ENCODE data around the gene CAPN15.
"Not testable (repeated sequence)": the region's sequence is repeated elsewhere in the genome, so short reads cannot be mapped to it uniquely, and the experiment has no call there.

CAPN15 gene

DNA sequence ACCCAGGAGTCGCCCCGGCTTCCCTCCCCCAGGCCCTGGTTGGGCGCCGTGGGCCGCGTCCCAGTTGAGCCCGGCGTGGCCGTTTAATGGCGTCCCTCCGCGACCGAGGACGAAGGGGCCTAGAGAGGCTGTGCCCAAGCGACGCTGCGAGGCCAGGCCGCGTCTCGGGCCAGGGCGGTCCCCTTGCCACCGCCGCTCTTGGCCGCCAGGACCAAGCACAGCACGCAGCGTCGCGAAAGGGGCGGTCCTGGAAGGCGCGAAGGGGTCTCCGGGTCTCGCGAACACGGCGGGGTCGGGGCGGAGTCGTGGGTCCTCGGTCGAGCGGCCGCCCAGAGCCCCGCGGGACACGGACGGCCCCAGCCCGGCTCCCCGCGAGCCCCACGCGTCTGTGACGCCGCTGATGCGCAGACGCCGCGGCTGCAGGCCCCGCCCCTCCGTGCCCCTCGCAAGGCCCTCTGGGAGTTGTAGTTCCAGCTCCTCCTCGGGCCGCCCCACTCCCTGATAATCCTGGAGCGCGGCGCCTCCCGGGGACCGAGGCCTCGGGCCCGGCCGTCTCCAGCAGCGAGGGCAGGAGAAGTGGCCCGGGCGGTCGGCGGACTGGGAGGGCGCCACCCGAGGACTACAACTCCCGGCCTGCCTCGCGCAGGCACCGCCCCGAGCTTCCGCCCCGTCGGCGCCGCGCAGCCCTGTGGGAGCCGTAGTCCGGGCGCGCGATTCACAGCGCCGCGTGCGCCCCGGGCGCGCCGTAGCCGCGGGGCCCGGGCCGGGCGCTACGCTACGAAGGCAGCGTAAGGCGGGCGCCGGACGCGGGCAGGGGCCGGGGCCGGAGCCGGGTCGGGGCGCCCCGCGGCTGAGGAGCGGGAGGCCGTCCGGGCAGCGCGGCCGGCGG is at the start of gene CAPN15:
Gene CAPN15 (plus strand): TSS at position 698 of the 889 bp plus-strand sequence. CDS start 19,127 bp downstream, outside the sequence.
- no peak for DNase-seq

DNA sequence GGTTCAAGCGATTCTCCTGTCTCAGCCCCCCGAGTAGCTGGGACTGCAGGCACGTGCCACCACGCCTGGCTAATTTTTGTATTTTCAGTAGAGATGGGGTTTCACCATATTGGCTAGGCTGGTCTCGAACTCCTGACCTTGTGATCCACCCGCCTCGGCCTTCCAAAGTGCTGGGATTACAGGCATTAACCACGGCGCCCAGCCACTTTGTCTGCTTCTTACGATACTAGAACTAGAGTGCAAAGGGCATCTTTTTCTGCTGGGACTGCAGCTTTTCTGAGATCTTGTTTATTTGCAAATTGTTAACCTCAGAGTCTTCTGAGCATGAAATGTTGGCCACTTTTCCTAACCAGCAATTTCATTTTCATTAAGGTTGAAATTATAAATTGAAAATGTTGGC is 49.2 kb upstream of the CAPN15 start:
- DNase-seq: not testable (repeated sequence)

DNA sequence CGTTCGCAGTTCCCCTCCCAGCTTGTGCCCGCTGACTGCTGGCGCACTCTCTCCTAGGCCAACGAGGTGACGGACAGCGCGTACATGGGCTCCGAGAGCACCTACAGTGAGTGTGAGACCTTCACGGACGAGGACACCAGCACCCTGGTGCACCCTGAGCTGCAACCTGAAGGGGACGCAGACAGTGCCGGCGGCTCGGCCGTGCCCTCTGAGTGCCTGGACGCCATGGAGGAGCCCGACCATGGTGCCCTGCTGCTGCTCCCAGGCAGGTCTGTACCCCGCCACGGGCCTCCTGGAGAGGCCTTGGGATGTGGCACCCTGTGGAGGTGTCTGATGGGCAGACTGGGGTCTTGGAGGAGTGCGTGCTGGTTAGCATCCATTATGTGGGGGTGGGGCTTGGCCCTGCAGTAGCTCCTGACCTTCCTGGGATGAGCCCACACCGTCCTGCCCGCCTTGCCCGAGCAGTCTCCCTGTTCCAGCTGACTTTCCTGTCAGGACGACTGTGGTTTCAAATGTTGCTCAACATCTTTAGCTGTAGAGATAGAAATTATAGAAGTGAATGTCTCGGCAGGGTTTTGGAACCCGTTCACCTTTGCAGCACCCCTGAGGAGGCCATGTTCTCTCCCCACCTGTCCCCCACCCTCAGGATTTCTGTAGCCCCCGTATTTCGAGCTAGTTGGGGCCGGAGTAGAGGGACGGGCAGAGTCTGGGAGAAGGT is 44.9 kb upstream of the CAPN15 start:
- DNase-seq: no peak

DNA sequence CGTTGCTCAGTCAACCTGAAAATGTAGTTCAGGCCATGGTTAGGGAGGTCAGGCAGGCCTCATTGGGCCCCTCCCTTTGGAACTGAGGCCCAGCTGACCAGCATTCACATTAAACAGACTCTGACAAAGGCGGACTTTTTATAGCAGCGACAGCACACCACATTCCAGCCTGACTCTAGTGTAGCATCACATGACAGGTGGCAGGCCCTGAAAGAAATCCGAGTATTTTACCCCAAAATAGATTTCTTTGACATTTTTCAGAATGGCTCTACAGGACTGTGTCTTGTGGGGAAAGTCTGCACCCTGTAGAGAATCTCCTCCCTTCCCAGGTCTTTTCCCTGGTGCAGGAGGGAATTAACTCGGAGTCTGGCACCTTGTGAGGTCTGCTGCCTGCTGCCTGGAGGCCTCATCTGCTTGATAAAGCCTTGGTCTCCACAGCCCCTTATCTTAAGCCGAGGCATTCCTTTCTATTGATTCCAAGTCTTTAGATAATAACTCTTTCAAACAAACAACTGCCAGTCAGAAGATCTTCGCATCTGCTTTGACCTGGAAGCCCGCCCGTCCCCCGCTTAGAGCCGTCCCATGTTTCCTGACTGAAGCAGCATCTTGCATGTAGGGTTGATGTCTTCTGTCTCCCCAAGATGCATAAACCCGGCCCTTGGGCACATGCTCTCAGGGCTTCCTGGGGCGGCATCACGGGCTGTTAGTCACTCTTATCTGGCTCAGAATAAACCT is 44.0 kb upstream of the CAPN15 start:
- DNase-seq: no peak

DNA sequence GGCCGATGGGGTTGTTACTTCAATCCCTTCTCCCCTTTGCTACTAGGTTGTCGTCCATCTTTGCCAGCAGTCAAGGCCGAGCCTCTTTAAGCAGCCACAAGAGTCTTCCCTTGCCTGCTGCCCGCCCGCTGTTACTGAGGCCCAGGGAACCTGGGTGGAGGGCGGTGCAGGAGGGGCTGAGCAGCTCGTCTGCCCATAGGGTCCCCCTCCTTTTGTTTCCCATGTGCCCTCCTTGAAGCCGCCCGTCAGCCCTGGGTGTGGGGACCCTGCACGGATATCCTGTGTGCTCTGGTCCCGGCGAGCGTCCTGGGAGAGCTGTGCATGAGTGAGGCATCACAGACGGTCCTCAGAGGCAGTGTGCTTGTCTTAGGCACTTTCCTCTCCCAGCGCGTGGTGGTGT is 37.9 kb upstream of the CAPN15 start:
- no peak for DNase-seq

DNA sequence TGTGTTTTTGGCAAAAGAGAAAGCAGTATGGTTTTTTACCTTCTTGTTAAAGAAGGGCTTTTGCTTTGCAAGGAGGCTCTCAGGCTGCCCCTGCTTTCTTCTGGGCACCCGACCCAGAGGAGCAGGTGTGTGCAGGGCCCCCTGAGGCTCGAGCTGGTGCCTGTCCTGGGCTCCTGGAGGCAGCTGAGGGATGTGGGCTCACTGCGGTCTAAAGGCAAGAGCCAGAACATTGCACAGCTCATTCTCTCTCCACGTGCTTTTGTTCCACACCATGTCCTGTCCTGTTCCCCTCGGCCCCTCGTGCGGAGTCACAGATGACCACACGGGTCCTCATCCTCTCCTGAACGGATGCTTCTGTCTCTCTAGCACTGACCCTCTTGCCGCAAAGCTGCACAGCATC is 36.7 kb upstream of the CAPN15 start:
- DNase-seq: no peak

DNA sequence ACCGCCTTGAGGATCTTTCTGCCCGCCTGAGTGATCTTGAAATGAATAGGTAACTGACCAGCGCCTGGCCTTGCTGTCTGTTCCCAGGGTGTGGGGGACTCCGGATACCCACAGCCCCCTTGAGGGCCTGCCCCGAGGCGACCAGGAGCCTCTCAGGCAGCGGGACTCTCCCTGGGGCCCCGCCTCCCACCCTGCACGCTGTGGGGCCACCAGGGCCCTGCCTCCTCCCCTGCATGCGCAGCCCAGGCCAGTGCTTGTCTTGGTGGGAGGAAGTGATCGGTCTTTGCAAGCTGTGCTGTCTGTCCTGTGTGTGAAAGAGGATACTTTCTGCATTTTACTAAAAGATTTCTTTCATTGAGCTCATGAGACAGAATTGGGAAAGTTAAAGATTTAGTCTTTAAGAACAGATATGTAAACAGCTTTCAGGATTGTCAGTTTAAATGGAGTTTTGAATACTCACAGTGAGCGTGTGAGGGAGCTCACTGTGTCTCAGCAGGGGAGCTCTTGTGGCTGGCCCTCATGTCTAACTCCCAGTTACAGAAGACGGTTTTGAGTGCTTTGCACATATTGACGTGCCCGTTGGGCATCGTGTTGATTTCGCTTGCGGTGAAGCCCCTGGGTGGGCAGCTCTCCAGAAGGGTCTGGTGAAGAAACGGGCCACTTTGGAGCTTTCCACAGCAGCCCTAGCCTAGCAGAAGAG is 36.1 kb upstream of the CAPN15 start:
- no peak for DNase-seq

DNA sequence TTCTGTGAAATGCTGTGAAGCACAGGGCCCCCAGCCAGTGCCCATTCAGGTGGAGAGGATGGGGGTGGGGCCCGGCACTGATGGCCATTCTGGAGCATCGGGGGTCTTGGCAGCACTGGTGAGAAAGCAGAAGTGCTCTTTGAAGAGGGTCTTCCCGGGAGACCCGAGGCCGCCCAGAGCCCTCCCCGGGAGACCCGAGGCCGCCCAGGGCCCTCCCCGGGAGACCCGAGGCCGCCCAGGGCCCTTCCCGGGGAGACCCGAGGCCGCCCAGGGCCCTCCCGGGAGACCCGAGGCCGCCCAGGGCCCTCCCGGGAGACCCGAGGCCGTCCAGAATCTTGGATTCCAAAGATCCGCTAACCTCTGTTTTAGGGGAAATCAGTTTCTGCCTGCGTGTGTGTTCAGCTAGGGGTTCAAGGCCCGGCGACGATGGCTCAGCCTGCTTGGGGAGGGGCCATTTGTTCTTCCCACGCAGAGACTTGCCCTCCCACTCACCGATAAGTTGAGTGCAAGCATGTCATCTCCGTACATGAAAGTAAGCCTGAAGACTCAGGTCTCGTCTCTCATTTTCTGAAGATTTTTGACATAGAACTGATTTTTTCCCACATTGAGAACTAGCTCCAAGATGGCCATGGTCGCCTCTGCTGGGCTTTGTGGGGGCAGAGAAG is 35.2 kb upstream of the CAPN15 start:
- DNase-seq: no peak

DNA sequence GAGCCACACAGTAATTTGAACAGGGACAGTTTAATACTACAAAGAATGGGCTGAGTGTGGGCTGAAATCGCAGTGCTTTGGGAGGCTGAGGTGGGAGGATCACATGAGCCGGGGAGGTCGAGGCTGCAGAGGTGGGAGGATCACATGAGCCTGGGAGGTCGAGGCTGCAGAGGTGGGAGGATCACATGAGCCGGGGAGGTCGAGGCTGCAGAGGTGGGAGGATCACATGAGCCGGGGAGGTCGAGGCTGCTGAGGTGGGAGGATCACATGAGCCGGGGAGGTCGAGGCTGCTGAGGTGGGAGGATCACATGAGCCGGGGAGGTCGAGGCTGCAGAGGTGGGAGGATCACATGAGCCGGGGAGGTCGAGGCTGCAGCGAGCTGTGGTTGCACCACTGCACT is 32.8 kb upstream of the CAPN15 start:
- DNase-seq: not testable (repeated sequence)

DNA sequence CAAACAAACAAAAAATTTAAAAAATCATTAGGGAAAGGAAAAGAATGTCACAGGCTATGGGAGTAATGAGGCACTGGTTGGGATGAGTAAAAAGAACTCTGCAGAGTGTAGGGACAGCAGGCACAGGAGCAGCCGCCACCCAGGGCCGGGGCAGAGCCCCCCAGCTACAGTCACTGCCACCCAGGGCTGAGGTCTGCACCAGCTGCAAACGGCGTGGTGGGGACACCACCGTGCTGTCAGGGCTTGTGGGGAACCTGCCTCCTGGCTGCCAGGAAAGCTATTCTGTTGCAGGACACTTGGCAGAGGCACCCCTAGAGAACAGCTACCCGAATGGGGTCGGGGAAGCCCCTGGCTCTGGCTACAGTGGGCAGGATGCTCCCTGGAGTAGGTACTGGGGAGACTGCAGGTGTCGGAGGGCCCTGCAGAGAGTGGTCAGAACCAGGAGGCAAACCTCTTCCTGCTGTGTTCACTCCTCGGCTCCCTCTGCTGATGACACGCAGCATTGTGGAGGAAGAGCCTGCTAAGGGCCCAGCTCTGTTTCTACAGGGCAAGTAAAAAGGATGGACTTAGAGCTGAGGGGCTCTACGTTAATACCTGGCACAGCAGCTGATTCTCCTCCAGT is 32.3 kb upstream of the CAPN15 start:
- no peak for DNase-seq

DNA sequence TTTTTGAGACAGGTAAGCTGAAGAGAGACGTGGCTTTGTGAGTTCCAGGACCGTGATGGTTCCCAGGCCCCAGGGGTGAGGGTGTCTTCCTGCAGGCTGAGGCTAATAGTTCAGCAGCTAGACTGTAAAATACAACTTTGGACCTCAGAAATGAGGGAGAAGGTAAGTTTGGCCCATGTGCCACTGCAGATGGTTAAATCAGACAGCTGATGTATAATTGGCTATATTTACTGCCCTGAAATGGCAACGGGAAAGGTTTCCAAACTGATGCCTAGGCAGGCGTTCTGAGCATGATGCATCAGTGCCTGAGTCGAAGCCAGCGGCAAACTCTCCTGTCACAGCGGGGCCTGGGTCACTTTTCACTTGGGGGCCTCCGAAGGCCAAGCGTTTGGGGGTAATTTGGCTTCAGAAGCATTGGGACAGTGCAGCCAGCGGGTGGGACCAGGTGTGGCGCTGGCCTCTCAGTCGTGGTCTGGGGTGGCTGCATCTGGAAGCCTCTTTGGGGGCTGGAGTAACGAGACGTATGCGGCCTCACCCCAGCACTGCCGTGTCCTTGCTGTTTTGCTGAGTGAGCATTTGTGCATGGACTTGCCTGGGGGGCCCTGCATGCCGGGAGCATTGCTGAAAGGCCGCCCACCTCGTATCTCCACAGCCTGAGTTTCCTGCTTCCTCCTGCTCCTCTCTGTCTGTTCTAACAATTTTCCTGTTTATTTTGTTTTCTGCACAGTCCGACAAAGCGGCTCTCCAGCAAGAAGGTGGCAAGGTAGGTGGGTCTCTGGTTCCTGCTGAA is 31.2 kb upstream of the CAPN15 start:
- no peak for DNase-seq

DNA sequence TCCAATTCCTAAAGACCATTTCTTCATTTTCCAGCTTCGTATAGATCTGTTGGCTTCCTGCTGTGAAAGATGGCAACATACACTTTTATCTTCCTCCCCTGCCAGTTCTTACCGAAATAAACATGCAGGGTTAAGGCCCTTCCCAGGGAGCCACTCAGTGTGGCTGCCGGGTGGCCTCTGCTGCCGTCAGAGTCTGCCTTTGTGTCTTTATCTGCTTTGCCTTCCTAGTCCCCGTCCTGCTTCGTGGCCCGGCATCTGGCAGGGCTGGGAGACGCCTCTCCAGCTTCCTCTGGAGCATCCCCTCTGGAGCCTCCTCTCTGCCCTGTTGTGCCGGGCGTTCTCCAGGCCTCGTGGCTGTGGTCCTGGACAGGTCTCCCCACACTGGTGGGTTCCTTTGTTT is 30.3 kb upstream of the CAPN15 start:
- no peak for DNase-seq

DNA sequence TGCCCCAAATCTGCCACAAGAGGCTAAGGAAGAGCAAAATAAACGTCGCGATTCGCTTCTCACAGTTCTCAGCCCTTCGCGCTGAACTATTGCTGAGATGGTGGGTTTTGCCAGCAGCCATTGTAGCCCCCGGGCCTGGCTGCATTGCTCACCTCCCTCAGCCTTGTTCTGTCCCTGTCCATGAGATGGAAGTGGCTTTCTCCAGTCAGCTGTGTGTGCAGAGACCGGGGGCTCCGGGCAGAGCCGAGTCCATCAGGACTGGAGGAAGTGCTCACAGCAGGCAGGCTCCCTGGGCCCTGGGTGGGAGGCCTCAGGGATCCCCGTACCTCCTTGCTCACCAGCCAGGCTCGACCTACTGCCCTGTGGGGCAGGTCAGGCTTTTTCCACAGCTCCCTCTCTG is 27.6 kb upstream of the CAPN15 start:
- no peak for DNase-seq

DNA sequence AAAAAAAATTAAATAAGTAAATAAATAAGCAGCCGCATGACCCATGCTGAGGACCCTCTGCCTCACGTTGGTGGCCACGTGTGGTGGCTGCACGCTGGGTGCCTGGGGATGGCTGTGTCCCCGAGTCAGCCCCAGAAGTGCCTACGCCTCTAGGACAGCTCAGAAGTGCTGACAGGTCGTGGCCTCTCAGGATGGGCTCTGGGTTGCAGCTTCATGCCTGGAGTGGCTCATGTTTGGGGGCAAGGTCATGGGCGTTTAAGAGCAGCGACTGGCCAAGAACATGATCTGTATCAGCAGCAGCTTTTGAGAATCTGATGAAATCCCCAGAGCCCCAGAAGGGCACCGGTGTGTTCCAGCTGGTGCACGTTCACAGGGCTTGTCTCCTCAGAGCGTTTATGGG is 26.8 kb upstream of the CAPN15 start:
- DNase-seq: no peak

DNA sequence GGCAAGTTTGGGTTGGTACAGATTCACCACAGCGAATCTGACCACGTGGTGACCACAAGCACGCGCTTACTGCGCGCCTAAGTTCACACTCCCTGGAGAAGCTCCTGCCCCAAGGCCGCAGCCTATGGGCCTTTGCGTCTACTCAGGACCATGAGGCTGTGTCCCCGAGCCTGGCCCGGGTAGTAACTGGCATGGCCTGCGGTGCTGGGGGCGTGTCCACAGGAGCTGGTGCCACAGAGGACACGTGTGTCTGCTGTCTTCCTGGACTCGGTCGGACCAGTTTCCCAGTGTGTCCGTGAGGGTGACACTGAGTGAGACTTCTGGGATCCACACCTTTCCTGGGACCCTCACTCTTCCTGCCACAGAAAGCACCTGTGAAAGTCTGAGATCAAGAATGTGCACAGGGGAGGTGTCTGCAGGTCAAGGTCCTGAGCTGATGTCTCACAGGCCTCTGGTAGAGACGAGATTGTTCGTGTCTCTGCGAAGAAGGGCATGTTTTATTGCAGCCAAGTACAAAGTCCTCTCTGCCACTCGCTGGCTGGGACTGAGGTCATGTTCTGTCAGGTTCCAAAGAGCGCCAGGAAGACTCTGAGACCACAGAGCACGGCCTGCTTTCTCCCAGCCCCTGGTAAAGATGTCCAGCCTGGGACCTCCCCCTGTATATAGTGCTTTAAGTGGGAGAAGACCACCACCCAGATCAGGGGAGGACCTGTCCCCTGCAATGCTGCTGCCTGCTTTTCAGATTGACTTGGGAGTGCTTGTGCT is 25.2 kb upstream of the CAPN15 start:
- DNase-seq: no peak

DNA sequence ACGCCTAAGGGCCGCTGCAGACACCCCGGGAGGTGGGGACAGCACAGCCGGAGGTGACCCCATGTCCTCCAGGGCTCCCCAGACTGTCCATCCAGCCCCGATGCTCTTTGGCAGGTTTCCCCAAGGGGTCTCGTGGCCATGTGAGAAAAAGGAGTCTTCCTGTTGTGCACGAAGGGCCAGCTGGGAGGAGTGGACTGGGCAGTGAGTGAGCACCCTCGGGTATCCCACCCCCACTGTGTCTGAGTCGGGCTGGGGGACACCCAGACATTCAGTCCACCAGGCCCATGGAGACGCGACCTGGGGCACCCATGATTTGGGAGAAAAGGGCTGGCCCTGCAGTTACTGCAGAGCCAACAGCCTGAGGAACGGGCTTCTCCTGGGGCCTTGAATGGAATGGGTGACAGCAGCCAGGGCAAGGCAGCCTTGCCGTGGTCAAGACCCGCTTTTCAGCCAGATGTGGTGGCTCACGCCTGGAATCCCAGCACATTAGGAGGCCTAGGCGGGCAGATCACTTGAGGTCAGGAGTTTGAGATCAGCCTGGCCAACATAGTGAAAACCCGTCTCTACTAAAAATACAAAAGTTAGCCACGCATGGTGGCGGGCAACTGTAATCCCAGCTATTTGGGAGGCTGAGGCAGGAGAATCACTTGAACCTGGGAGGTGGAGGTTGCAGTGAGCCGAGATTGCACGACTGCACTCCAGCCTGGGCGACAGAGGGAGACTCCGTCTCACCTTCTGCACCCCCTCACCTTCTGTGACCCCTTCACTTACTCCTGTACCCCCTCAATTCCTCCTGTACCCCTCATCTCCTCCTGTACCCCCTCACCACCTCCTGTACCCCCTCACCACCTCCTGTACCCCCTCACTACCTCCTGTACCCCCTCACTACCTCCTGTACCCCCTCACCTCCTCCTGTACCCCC is 24.1 kb upstream of the CAPN15 start:
- DNase-seq: no peak

DNA sequence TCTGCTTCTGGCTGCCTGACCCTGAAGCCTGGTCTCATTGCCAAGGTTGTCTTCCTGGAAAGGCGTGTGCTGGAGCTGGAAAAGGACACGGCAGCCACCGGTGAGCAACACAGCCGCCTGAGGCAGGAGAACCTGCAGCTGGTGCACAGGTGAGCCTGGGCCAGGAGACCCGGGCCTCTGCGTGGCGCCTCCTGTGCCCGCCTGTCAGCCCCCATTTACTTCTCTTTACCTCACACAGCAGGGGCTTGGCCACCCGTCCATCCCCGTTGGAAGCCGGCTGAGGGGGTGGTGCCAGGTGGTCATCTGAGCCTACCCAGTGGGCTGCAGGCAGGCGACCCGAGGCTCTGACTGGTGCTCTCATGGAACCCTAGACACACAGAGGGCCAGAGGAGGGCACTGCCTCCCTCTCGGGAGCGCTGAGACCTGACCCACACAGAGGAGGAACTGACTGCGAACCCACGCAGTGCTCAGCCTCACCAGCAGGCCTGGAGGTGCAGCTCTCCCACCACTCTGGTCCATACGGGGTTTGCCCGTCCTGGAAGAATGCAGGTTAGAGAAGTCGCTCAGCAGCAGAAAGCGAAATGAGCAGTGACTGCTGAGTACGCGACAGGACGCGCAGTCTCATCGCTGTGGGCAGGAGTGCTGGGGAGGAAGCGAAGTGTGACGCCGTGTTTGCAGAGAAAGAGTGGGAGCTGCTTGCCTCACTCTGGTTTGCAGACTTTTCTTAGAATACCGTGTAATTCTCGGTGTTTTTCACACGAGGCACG is 21.9 kb upstream of the CAPN15 start:
- DNase-seq: no peak

DNA sequence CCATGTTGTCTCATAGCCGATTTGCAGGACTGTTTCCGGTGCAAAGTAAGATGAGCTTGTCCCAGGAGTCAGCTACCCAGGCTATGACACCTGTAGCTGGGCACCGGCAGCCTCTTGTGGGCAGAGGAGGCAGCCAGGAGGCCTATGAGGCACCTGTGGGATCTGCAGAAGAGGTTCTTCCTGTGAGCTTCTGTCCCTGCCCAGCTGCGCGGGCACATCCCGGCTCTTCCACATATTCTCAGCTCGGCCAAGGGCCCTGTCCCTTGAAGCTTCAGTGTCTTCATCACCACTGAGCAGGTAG is 21.3 kb upstream of the CAPN15 start:
- no peak for DNase-seq

DNA sequence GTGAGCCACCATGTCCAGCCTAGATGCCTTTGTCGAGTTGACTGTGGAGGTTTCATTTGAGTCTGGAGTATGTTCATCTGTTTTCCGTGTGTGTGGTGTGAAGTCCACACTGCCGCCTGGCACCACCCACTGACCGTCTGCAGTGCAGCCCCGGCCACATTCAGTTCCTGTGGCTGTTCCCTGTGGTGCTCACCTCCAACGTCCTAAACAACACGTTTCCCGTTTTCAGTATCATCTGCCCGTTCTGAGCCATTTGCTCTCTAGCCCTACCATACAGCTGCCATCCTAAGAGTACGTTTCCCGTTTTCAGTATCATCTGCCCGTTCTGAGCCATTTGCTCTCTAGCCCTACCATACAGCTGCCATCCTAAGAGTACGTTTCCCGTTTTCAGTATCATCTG is 20.0 kb upstream of the CAPN15 start:
- not testable (repeated sequence) for DNase-seq

All from NCI-H1048 (cell line).